ENCODE data around the gene YOD1. TPM values are rescaled to one million over a fixed set of nuclear protein-coding genes. Genes with fewer than 3 reads are reported as not detected.

The YOD1 gene
- total and polyA plus RNA-seq, 2 donors (not counting 3 experiments of a cell fraction or from before 2014, with no cell fraction given), result 1.2 to 5.9 TPM

GRCh38 chr1:207059881-207060280 lies 8.9 kb upstream of the YOD1 start:
- CTCF ChIA-PET, result interaction anchor here (1.0 to 2.3 kb wide), 3 partner anchors 16 to 345 kb away, joined by 3 to 7 read pairs (median 4); no protein-coding TSS in a partner anchor
- no peaks in the 10 kb centered on the region for H4K20me1 ChIP-seq (replicated peaks; ENCODE audit: control insufficient read depth, extremely low read depth, insufficient read depth, low read length)
- dilution Hi-C loops (cut with MboI; ENCODE audit: extremely low pct_ligation_motif_present, low sequenced_read_pairs), result no loop called here

GRCh38 chr1:207058878-207059867 lies 8.2 kb upstream of the YOD1 start:
- peaks cover 0 to 2% of the 10 kb centered on the region in 2 experiments for H3K27me3 ChIP-seq (ENCODE audit: control insufficient read depth in 2 of 2, insufficient read depth in 2 of 2, low read length in 2 of 2)
- no peak for DNase-seq (ENCODE audit: low read depth, low spot score)
- H3K9me3 ChIP-seq (replicated peaks; ENCODE audit: control insufficient read depth, insufficient read depth, low read length), result no peaks in the 10 kb centered on the region
- CTCF ChIA-PET, result interaction anchor here (1.0 to 2.3 kb wide), 2 partner anchors 17 to 22 kb away, joined by 3 to 7 read pairs; no protein-coding TSS in a partner anchor
- no peaks in the 10 kb centered on the region for H3K9me1 ChIP-seq (replicated peaks; ENCODE audit: control insufficient read depth, extremely low read depth, insufficient read depth, low read length)
- POLR2A ChIA-PET, result no interaction called here
- no TSS peak for BruUV-seq (replicated peaks)
- TF ChIP-seq MAX (IDR thresholded peaks at IDR 0.05; ENCODE audit: insufficient read depth, insufficient read length) (no peak), EZH2 (IDR thresholded peaks at IDR 0.05; ENCODE audit: borderline replicate concordance, low read depth, low read length, severe bottlenecking) (no peak), CTCF (IDR thresholded peaks at IDR 0.05; ENCODE audit: extremely low read depth in 1 of 2, insufficient read depth in 1 of 2, low read depth in 1 of 2, low read length in 2 of 2) (no peak), MYC (IDR thresholded peaks at IDR 0.05; ENCODE audit: low read depth, low read length) (no peak), JUN (IDR thresholded peaks at IDR 0.05; ENCODE audit: borderline replicate concordance, insufficient read depth, insufficient read length, low read depth) (no peak)
- H3K79me2 ChIP-seq (ENCODE audit: control insufficient read depth, insufficient read depth, low read length), result no peaks in the 10 kb centered on the region
- no peak overlapping the region for H3K4me3 ChIP-seq (replicated peaks in 1 of 3; ENCODE audit: insufficient read depth in 1 of 3, low read depth in 1 of 3, low read length in 3 of 3)
- dilution Hi-C loops (cut with MboI; ENCODE audit: extremely low pct_ligation_motif_present, low sequenced_read_pairs), result no loop called here
- no peaks in the 10 kb centered on the region for H4K20me1 ChIP-seq (replicated peaks; ENCODE audit: control insufficient read depth, extremely low read depth, insufficient read depth, low read length)
- H3K27ac ChIP-seq (ENCODE audit: insufficient read depth, low read depth, low read length), result no peak overlapping the region
- FAIRE-seq, result no peak
- H2AFZ ChIP-seq (ENCODE audit: low read depth, low read length), result no peak overlapping the region
- intact Hi-C loops (cut with micrococcal nuclease), result no loop called here
- H3K36me3 ChIP-seq (ENCODE audit: control insufficient read depth in 2 of 2, extremely low read depth in 1 of 2, insufficient read depth in 2 of 2, low read length in 2 of 2), result no peaks in the 10 kb centered on the region
- H3K9ac ChIP-seq (replicated peaks; ENCODE audit: extremely low read depth, insufficient read depth, low read length), result no peak overlapping the region
- no peak overlapping the region for H3K4me2 ChIP-seq (ENCODE audit: insufficient read depth, low read length)
- no peaks in the 10 kb centered on the region for H3K4me1 ChIP-seq (ENCODE audit: control insufficient read depth, extremely low read depth, insufficient read depth, low read length)

More at GRCh38 chr1:207059881-207060280, 8.9 kb upstream of the YOD1 start:
- Histone ChIP-seq H3K36me3 (ENCODE audit: control insufficient read depth in 2 of 2, extremely low read depth in 1 of 2, insufficient read depth in 2 of 2, low read length in 2 of 2) (no peaks in the 10 kb centered on the region), H3K9ac (replicated peaks; ENCODE audit: extremely low read depth, insufficient read depth, low read length) (no peak overlapping the region), H3K4me3 (replicated peaks in 1 of 3; ENCODE audit: insufficient read depth in 1 of 3, low read depth in 1 of 3, low read length in 3 of 3) (no peak overlapping the region), H3K27ac (ENCODE audit: insufficient read depth, low read depth, low read length) (no peak overlapping the region), H3K9me3 (replicated peaks; ENCODE audit: control insufficient read depth, insufficient read depth, low read length) (no peaks in the 10 kb centered on the region), H2AFZ (ENCODE audit: low read depth, low read length) (no peak overlapping the region), H3K79me2 (ENCODE audit: control insufficient read depth, insufficient read depth, low read length) (no peaks in the 10 kb centered on the region), H3K4me2 (ENCODE audit: insufficient read depth, low read length) (no peak overlapping the region), H3K27me3 (ENCODE audit: control insufficient read depth in 2 of 2, insufficient read depth in 2 of 2, low read length in 2 of 2) (peaks cover 0 to 2% of the 10 kb centered on the region in 2 experiments), H3K4me1 (ENCODE audit: control insufficient read depth, extremely low read depth, insufficient read depth, low read length) (no peaks in the 10 kb centered on the region), H3K9me1 (replicated peaks; ENCODE audit: control insufficient read depth, extremely low read depth, insufficient read depth, low read length) (no peaks in the 10 kb centered on the region)
- FAIRE-seq (no peak), DNase-seq (ENCODE audit: low read depth, low spot score) (no peak)
- intact Hi-C loops (cut with micrococcal nuclease), result no loop called here
- POLR2A ChIA-PET, result no interaction called here
- BruUV-seq (replicated peaks), result no TSS peak
- no peak for TF ChIP-seq EZH2 (IDR thresholded peaks at IDR 0.05; ENCODE audit: borderline replicate concordance, low read depth, low read length, severe bottlenecking)
- TF ChIP-seq FOS (IDR thresholded peaks at IDR 0.05; ENCODE audit: borderline replicate concordance, insufficient read depth, low read length), result no peak
